GM12892 (cell line): Measurements from ENCODE around the gene ADGRL3.
"Not testable (repeated sequence)": the region's sequence is repeated elsewhere in the genome, so short reads cannot be mapped to it uniquely, and the experiment has no call there.

Source experiments
- DNase-seq: peaks from one replicate; pipeline ENCODE4 v3.0.0; 2011; ENCODE audit not compliant: insufficient read length
- FAIRE-seq: peaks from 2 replicates; lab custom pipeline; 2011; peaks lifted over from hg19 to GRCh38; lab: Jason Lieb, UNC
- POLR2A ChIP-seq: IDR thresholded peaks from 2 replicates; pipeline ENCODE4 v1.6.1; 2011; ENCODE audit warnings: low read depth, low read length, control low read depth
- POLR2AphosphoS5 ChIP-seq: IDR thresholded peaks from 2 replicates; pipeline ENCODE4 v1.6.1; 2011; ENCODE audit warnings: low read depth, low read length, control low read depth
- TAF1 ChIP-seq: IDR thresholded peaks from 2 replicates; pipeline ENCODE4 v1.6.1; 2011; ENCODE audit warnings: low read depth, mild to moderate bottlenecking, control low read depth, low read length, borderline replicate concordance

The ADGRL3 gene

DNA sequence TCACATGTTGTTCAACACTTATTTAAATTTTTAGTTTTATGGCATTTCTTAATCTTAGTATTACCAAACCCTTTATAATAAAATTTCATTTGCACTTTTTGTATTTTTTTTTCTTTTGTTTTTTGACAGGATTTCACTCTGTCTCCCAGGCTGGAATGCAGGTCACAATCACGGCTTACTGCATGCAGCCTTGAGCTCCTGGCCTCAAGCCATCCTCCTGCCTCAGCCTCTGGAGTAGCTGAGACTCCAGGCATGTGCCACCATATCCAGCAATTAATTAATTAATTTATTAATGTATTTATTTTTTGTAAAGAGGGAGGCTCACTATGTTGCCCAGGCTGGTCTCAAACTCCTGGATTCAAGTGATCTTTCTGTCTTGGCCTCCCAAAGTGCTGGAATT is 133.4 kb downstream of the ADGRL3 start:
- FAIRE-seq (no peak), DNase-seq (no peak)
- TF ChIP-seq TAF1 (no peak), POLR2A (no peak), POLR2AphosphoS5 (no peak)

DNA sequence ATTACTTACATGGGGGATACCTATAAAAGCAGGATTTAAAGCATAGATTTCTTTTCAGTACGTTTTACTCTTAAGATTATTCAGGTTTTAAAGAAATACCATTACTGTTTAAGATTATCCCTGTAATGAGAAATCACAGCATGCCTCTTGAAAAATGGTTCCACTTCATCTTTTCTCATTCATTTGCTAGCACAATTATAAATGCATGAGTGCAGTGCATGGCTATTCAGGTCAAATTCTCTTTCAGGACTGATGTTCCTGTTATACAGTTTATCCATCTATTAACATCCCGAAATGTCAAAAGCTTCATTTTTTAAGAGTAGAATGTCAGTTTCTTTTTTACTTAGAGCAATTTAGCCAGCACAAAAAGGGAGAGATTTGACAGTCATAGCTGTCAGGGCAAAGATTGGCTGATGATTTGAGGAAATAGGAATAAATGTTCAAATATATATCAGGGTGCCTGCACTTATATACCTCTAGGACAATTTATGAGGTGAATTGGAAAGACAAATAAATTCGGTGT is 135.2 kb downstream of the ADGRL3 start:
- TF ChIP-seq POLR2AphosphoS5 (no peak), POLR2A (no peak), TAF1 (no peak)
- no peak for DNase-seq
- FAIRE-seq = no peak

DNA sequence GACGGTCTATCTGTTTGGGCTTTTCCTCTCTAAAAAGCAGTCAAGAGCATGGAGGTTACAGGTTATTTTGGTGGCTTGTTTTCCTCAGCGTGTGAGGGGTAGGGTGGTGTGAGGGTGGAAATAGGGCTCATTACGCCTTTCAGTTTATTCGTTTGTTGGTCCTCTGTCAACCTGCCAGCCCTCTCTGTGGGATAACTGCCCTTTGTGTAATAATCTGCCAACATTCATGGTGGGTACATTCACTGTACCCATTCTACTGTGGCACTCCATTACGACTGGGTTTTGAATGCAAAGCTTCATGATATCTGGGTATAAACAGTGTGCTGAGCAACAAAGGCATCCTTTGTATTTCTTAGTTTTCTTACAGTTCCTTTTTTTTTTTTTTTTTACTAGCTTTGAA is 136.4 kb downstream of the ADGRL3 start:
- FAIRE-seq (no peak), DNase-seq (no peak)
- no peak for TF ChIP-seq POLR2AphosphoS5
- TF ChIP-seq POLR2A = no peak

DNA sequence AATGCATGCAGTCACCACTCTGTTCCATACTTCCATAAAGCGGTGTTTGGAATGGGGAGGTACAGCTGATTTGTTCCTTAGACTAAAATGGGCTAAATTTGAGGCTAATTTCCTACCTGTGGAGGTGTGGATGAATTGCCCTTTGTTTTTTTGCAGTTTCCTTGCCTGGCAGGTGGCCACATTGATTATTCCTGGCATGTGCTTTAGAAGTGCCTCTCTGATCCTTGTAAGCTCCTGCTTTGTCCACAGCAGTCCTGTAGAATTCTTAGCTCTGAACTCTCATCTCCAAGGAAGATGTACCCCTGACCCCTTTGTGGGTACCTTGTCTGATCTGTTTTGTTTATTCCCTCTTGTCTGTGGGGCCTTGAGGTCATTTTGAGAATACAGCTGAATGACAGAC is 136.8 kb downstream of the ADGRL3 start:
- FAIRE-seq = no peak
- TF ChIP-seq TAF1 (no peak), POLR2A (no peak)
- DNase-seq = no peak

DNA sequence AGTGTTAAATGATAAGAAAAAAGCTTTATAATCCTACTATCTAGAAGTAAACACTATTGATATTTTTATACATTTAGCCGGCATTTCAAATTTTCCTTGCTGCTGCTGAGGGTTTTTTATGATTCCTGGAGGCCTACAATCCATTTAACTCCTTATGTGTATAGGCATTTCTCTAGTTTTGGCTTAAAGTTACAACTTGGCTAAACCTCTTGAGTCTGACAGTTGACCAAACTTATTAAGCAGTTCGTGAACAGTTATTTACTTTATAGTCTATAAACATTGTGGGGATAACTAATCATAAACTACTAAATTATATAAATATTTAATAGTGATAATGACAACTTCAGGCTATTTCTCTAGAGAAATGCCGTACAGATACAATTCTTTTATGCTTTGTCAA is 141.9 kb downstream of the ADGRL3 start:
- FAIRE-seq = no peak
- no peak for DNase-seq
- TF ChIP-seq POLR2AphosphoS5 (no peak), POLR2A (no peak), TAF1 (no peak)

DNA sequence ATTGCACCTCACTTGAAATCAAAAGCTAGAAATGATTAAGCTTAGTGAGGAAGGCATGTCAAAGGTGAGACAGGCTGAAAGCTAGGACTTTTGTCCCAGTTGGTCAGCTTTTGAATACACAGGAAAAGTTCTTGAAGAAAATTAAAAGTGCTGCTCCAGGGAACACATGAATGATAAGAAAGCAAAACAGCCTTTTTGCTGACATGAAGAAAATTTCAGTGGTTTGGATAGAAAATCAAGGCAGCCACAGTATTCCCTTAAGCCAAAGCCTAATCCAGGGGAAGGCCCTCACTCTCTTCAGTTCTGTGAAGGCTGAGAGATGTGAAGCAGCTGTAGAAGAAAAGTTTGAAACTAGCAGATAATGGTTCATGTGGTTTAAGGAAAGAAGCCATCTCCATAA is 150.8 kb downstream of the ADGRL3 start:
- FAIRE-seq = no peak
- DNase-seq = no peak
- TF ChIP-seq POLR2A (no peak), TAF1 (no peak), POLR2AphosphoS5 (no peak)

DNA sequence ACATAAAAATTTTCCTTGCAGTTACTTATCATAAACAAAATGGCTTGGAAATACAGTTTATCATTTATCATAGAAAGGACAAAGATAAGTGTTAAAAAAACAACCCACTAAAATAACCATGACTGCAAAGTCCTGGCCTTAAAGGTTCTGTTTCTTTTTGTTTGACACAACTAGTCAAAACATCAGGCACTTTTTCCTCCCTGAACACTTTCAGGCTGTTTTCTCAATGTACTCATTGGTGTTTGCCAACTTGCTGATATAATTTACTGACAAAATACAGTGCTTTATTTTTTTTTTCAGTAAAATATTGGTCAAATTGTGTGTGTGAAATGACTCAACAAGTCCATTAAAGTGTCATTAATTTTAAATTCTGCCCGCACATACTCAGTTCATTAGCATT is 156.6 kb downstream of the ADGRL3 start:
- FAIRE-seq (no peak), DNase-seq (no peak)
- no peak for TF ChIP-seq POLR2AphosphoS5
- no peak for TF ChIP-seq TAF1
- no peak for TF ChIP-seq POLR2A

DNA sequence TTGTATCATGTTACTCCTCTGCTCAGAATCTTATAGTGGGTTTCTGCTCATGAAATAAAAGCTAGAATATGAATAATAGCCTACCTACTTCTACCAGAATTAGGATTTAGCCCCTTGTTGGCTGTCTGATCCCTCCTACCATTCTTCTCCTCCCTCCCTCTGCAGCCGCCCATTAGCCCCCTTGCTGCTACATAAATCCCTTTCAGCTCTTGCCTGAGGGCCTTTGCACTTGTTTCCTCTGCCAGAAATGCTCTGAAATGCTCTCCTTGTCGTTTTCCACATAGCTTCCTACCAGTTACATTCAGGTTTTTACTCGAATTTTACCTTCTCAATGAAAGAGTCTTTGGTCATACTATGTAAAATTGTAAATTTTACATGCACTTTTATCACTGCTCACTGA is 159.2 kb downstream of the ADGRL3 start:
- TF ChIP-seq POLR2AphosphoS5 = no peak
- TF ChIP-seq POLR2A = no peak
- TF ChIP-seq TAF1 = no peak
- no peak for FAIRE-seq
- no peak for DNase-seq

DNA sequence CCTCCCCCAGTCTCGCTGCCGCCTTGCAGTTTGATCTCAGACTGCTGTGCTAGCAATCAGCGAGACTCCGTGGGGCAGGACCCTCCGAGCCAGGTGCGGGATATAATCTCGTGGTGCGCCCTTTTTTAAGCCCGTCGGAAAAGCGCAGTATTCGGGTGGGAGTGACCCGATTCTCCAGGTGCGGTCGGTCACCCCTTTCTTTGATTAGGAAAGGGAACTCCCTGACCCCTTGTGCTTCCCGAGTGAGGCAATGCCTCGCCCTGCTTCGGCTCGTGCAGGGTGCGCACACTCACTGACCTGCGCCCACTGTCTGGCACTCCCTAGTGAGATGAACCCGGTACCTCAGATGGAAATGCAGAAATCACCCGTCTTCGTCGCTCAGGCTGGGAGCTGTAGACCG is 172.7 kb downstream of the ADGRL3 start:
- DNase-seq, FAIRE-seq: not testable (repeated sequence)

DNA sequence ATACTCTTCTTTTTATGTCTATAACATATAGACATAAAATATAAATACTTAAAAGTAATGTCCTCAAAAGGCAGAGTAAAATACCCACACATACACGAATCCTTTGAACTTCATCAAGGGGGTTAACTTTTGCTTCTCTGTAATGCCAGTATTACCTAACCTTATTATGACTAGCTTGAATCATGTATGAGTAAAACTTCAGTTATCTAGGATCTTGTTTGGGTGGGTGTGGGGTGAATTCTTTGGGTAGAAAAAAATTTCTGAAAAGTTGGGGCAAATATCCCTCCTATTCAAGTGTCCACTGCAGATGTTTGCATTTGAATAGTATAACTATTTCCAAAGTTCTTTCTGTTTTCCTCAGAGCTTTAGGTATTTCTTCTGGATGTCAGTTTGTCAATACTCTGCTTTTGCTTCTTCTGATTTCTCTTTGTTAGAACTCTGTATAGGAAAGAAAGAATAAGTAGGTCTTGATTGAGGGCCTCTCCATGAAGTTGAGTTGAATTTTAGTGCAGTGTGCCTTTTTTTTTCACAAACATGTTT is 173.8 kb downstream of the ADGRL3 start:
- no peak for FAIRE-seq
- no peak for DNase-seq
- TF ChIP-seq POLR2AphosphoS5 = no peak
- no peak for TF ChIP-seq POLR2A
- TF ChIP-seq TAF1 = no peak

DNA sequence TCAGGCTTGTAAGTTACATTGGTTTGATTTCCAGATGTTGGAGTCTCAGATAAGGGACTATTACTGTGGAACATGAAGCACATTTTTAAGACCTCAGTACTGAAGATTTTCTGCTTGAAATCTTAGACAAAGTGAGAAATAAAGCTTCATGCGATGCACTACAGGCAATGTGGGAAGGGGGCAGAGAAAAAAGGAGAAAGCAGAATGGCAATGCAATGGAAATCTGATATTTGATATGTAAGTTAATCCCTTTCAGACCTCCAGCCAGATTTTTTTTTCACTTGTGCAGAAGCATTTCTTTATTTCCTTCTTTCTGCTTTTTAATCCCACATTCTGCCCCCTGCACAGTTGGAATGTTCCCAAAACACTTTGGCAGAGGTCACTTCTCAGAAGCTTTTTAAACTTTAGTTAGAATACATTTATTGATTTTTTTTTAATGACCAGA is 174.3 kb downstream of the ADGRL3 start:
- FAIRE-seq (no peak), DNase-seq (no peak)

DNA sequence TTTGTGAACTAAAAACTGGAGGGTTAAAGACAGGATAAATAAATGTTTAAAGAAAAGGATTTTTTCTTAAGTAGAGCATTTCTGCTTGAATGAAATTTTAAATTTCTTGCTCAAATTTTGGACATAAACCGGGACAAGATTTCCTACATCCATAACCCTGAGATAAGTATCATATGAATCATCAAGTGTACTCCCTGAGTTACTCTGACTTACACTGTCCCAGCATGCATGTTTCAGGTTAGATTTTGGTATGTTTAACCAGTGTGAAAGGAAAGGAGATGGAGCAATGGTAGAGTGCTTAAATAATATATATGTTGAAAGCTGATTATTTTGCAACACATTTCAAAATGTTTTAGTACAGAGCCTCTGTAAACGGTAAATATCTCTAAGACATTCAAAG is 175.2 kb downstream of the ADGRL3 start:
- TF ChIP-seq POLR2AphosphoS5 (no peak), POLR2A (no peak)
- DNase-seq (no peak), FAIRE-seq (no peak)

More for the DNA sequence above, 174.3 kb downstream of the ADGRL3 start:
- TF ChIP-seq POLR2A (no peak), TAF1 (no peak), POLR2AphosphoS5 (no peak)

DNA sequence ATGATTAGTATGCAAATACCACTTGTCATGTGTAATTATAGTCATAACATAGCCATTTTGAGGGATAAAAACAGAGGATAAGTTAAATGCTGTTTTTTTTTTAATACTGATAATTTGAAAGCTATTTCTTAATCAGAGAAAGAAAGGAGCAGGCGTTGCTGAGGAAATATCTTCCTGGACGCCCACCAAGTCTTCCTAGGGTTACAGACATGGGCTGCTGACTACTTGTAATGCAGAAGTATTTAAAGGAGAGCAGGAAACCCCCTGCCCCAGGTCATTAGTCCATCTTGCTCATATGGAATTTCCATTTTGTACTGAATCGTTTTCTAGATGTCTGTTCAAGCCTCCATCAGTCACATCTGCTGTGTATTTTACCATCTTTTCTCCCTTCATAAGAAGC is 176.2 kb downstream of the ADGRL3 start:
- TF ChIP-seq TAF1 (no peak), POLR2A (no peak)
- no peak for FAIRE-seq
- no peak for DNase-seq
